ENCODE data around the gene DTWD2.

The DTWD2 gene

DNA sequence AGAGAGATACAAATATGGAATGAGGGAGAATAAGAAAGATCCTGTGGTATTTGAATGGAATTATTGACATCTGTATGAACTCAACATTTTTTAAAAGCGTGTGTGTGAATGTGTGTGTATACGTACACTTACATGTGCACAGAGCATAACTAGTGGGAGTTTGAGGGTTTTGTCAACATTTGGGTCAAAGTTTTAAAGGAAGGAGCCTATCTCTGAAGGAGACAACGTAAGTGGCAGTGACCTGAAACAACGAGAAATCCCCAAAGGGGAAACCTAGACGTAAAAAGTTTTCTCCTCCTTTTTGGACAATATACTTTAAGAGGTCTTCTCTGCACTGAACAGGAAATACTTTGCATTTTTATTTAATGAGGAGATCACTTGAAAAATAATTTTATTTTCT lies 40.2 kb upstream of the DTWD2 start:
- Histone ChIP-seq H3K27me3 (no peaks in the 10 kb centered on the region), H3K4me3 (no peak overlapping the region), H3K9ac (no peak overlapping the region), H3K4me1 (peaks cover 21 to 51% (median 35%) of the 10 kb centered on the region in 10 experiments), H3K27ac (no peak overlapping the region), H3K36me3 (no peaks in the 10 kb centered on the region), H4K20me1 (no peaks in the 10 kb centered on the region), H3K4me2 (peak overlapping the region in 5 of 11 experiments; percentile 13 to 64 (median 19); a peak in 6 of 22 replicates), H3K9me3 (replicated peaks in 1 of 11) (peaks cover 8 to 21% (median 13%) of the 10 kb centered on the region in 11 experiments; a peak in 17 of 22 replicates)
- no peak for TF ChIP-seq Cebpa-rat (IDR thresholded peaks at IDR 0.05)

DNA sequence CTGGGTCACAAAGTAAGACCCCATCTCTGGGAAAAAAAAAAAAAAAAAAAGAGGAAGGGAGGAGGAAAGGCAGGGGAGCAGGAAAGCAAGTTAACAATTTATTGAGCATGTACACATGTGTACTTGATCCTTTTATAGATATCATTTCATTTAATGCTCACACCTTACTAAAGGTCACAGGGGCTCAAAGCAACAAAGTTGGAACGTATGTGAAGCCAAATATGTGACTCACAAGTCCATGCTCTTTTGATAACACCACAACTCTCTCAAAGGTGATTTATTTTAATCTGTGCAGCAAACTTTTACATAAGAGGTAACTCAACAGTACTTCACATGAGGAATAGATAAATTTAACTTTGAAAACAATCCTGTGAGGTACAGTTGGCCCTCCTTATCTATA lies 34.4 kb upstream of the DTWD2 start:
- Histone ChIP-seq H3K36me3 (no peaks in the 10 kb centered on the region), H3K9me3 (replicated peaks in 1 of 11) (peaks cover 8 to 18% (median 11%) of the 10 kb centered on the region in 11 experiments; a peak in 17 of 22 replicates), H3K4me2 (peak overlapping the region in 5 of 11 experiments; percentile 36 to 85 (median 49); a peak in 10 of 22 replicates), H3K9ac (0 out of 22 replicates have a peak overlapping the region, but pooled peaks of 1 of the 11 experiments have one; percentile 9), H3K4me1 (peaks cover 28 to 62% (median 42%) of the 10 kb centered on the region in 10 experiments), H3K4me3 (no peak overlapping the region), H4K20me1 (no peaks in the 10 kb centered on the region), H3K27me3 (no peaks in the 10 kb centered on the region), H3K27ac (peak overlapping the region in 5 of 11 experiments; percentile 21 to 86 (median 56); a peak in 7 of 22 replicates)
- no peak for TF ChIP-seq Cebpa-rat (IDR thresholded peaks at IDR 0.05)

DNA sequence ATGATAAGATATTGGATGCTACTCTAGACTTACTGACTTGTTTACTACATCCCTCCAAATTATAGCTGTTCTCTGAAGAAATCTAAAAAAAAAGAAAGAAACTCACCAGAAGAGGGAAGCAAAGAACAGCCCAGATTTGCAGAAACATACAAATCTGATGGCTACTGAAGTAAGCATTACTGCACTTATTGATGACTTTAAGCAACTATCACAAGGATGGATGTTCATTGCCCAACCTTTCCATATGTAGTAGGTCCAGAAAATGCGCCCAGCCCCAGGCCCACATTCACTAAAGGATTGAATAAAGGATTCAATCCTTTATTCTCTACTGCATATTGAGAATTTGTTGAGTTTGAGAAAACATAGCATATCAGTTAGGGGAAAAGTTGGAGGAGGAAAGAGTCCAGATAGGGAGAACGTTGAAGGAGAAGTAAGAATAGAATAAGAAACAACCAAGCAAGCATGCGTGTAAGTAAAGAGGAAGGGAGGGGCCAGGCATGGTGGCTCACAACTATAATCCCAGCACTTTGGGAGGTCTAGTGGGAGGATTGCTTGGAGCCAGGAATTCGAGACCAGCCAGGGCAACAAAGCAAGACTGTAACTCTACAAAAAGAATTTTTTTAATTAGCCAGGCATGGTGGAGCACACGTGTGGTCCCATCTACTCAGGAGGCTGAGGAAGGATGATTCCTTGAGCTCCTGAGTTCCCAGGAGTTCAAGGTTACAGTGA lies 33.8 kb upstream of the DTWD2 start:
- Histone ChIP-seq H3K27me3 (no peaks in the 10 kb centered on the region), H3K4me2 (peak overlapping the region in 5 of 11 experiments; percentile 37 to 85 (median 68); a peak in 10 of 22 replicates), H3K4me1 (peaks cover 28 to 67% (median 43%) of the 10 kb centered on the region in 10 experiments), H4K20me1 (no peaks in the 10 kb centered on the region), H3K9ac (peak overlapping the region in 2 of 11 experiments; percentile 9 to 39; a peak in 2 of 22 replicates), H3K36me3 (no peaks in the 10 kb centered on the region), H3K27ac (peak overlapping the region in 6 of 11 experiments; percentile 21 to 86 (median 81); a peak in 10 of 22 replicates), H3K9me3 (replicated peaks in 1 of 11) (peaks cover 8 to 18% (median 11%) of the 10 kb centered on the region in 11 experiments; a peak in 17 of 22 replicates), H3K4me3 (no peak overlapping the region)
- no peak for TF ChIP-seq Cebpa-rat (IDR thresholded peaks at IDR 0.05)

DNA sequence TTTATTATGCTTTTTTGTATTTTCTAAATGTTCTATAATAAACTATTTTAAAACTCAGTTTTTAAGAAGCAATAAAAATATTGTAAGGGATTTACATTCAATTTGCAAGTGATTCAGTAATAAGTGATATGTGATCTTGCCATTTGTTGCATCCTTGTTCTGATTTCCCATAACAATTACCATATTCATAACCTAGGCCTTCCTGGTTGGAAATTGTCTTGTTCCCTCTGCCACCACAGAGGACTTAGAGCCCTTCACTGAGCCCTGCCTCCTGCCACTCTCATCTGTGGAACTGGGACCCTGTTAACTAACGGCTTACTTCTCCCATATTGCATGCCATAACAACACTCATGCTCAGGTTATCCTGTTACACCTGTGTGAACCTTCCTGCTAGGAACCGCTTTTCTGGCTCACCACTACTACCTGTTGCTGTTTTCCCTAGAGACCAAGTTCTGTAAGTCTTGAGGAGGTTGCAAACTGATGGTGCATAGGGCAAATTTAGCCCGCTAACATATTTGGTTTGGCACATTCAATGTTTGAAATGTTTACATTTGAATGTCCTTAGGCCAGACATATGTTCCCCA lies 32.9 kb upstream of the DTWD2 start:
- TF ChIP-seq Cebpa-rat (IDR thresholded peaks at IDR 0.05): no peak
- Histone ChIP-seq H3K36me3 (no peaks in the 10 kb centered on the region), H3K4me3 (no peak overlapping the region), H3K27ac (peak overlapping the region in 10 of 11 experiments; percentile 43 to 86 (median 80); a peak in 15 of 22 replicates), H3K4me2 (peak overlapping the region in 3 of 11 experiments; percentile 68 to 85 (median 85); a peak in 6 of 22 replicates), H3K9ac (peak overlapping the region in 4 of 11 experiments; percentile 24 to 45 (median 35); a peak in 4 of 22 replicates), H4K20me1 (no peaks in the 10 kb centered on the region), H3K4me1 (peaks cover 28 to 76% (median 49%) of the 10 kb centered on the region in 10 experiments), H3K9me3 (replicated peaks in 1 of 11) (peaks cover 8 to 14% (median 11%) of the 10 kb centered on the region in 11 experiments; a peak in 17 of 22 replicates), H3K27me3 (no peaks in the 10 kb centered on the region)

DNA sequence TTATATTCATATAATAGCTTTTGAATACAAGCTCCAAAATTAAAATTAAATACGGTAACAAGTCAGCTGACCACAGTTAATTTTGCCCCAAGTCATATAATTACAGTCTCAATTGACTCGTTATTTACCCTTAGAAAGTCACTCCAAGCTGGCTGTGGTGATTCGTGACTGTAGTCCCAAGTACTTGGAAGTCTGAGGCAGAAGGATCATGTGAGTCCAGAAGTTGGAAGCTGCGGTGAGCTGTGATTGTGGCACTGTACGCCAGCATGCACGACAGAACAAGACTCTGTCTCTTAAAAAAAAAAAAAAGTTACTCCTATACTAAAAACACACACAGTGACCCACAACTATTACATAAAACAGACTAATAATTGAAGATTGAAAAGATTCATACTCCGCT lies 31.6 kb upstream of the DTWD2 start:
- Histone ChIP-seq H3K27me3 (no peaks in the 10 kb centered on the region), H3K4me3 (no peak overlapping the region; a peak in 1 of 20 replicates), H4K20me1 (no peaks in the 10 kb centered on the region), H3K36me3 (no peaks in the 10 kb centered on the region), H3K27ac (peak overlapping the region; percentile 65 to 86 (median 79); a peak in 21 of 22 replicates), H3K4me2 (peak overlapping the region; percentile 34 to 85 (median 60); a peak in 20 of 22 replicates), H3K4me1 (peaks cover 28 to 84% (median 49%) of the 10 kb centered on the region in 10 experiments), H3K9me3 (replicated peaks in 1 of 11) (peaks cover 2 to 4% (median 3%) of the 10 kb centered on the region in 11 experiments; a peak in 14 of 22 replicates), H3K9ac (peak overlapping the region; percentile 8 to 66 (median 51); a peak in 16 of 22 replicates)
- TF ChIP-seq Cebpa-rat (IDR thresholded peaks at IDR 0.05): no peak

DNA sequence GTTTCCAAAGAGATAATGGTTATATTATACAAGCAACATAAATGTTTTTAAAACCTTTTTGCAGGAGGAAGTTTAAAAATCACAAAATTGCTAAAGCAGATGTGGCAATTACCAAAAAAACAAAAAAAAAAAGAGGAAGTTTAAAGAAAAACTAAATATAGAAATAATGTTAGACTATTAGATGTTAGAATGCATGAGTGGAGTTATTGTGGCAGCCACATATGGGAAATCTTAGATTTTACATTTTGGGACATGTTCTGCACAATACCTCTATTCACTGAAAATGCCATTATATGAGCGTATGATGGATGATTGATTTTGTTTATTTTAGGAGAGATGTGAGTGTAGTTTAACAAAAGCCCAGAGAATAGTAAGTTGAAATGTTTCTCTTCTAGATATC lies 31.2 kb upstream of the DTWD2 start:
- peaks cover 28 to 84% (median 49%) of the 10 kb centered on the region in 10 experiments for H3K4me1 ChIP-seq
- no peaks in the 10 kb centered on the region for H3K36me3 ChIP-seq
- no peaks in the 10 kb centered on the region for H4K20me1 ChIP-seq
- H3K4me3 ChIP-seq: no peak overlapping the region; a peak in 1 of 20 replicates
- peak overlapping the region in 9 of 11 experiments; percentile 8 to 66 (median 60); a peak in 12 of 22 replicates for H3K9ac ChIP-seq
- H3K27ac ChIP-seq: peak overlapping the region; percentile 65 to 86 (median 79); a peak in 21 of 22 replicates
- no peaks in the 10 kb centered on the region for H3K9me3 ChIP-seq (replicated peaks in 1 of 11)
- 0 out of 22 replicates have a peak, but pooled peaks of 1 of the 11 experiments have one; percentile 21 for TF ChIP-seq Cebpa-rat (IDR thresholded peaks at IDR 0.05)
- H3K4me2 ChIP-seq: peak overlapping the region; percentile 34 to 85 (median 60); a peak in 19 of 22 replicates
- H3K27me3 ChIP-seq: no peaks in the 10 kb centered on the region

DNA sequence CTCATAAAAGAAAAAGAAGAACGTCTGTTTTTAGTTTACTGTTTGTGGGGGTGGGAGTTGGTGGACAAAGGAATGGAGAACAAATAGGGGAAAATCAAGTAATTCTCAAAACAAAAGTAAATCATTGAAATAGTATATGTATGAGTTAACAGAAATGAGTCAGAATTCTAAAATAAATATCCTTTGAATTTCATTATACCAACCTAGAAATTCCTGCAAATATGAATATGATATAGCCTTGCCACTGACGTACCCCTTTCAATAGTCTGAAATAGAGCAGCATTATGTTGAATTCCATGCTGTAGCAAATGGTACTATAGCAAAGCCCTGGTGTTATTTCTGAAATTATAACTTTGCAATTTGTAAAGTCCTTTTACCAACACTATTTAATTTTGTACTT lies 29.6 kb upstream of the DTWD2 start:
- H3K4me1 ChIP-seq: peaks cover 19 to 75% (median 49%) of the 10 kb centered on the region in 10 experiments
- H3K4me3 ChIP-seq: no peak overlapping the region
- TF ChIP-seq Cebpa-rat (IDR thresholded peaks at IDR 0.05): no peak
- H3K27ac ChIP-seq: peak overlapping the region in 8 of 11 experiments; percentile 5 to 86 (median 81); a peak in 13 of 22 replicates
- H3K27me3 ChIP-seq: no peaks in the 10 kb centered on the region
- H3K36me3 ChIP-seq: no peaks in the 10 kb centered on the region
- H3K9ac ChIP-seq: no peak overlapping the region
- no peaks in the 10 kb centered on the region for H4K20me1 ChIP-seq
- no peaks in the 10 kb centered on the region for H3K9me3 ChIP-seq (replicated peaks in 1 of 11)
- peak overlapping the region in 5 of 11 experiments; percentile 60 to 85 (median 71); a peak in 8 of 22 replicates for H3K4me2 ChIP-seq

DNA sequence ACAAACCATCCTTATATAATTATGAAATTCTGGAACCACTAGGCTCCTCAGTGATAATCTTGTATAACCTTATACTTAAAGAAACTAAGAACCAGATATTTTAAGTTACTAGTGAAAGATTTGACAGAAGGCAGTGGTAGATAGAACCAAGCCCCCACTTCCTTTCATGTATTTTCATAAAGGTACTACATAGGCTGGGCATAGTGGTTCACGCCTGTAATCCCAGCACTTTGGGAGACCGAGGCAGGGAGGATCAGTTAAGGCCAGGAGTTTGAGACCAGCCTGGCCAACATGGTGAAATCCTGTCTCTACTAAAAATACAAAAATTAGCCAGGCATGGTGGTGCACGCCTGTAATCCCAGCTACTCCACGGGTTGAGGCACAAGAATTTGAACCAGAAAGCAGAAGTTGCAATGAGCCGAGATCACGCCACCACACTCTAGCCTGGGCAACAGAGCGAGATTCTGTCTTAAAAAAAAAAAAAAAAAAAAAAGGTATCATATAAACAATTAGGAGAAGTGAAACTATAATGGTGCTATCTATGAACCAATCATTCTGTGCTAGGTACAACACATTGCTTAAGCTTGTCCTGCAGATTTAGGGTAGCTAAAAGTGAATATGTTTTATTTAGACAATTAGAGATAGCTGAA lies 27.9 kb upstream of the DTWD2 start:
- TF ChIP-seq Cebpa-rat (IDR thresholded peaks at IDR 0.05): no peak
- no peaks in the 10 kb centered on the region for H3K27me3 ChIP-seq
- H3K4me2 ChIP-seq: peak overlapping the region in 6 of 11 experiments; percentile 9 to 44 (median 28); a peak in 6 of 22 replicates
- H3K9ac ChIP-seq: no peak overlapping the region
- H3K4me1 ChIP-seq: peaks cover 19 to 58% (median 36%) of the 10 kb centered on the region in 10 experiments
- H3K4me3 ChIP-seq: no peak overlapping the region
- 0 out of 22 replicates have a peak, but pooled peaks cover 0 to 5% (median 0%) of the 10 kb centered on the region in 11 experiments for H3K9me3 ChIP-seq (replicated peaks in 1 of 11)
- H3K27ac ChIP-seq: peak overlapping the region in 6 of 11 experiments; percentile 15 to 62 (median 44); a peak in 11 of 22 replicates
- no peaks in the 10 kb centered on the region for H3K36me3 ChIP-seq
- no peaks in the 10 kb centered on the region for H4K20me1 ChIP-seq

All from BLaER1 treated with 17β-estradiol and CSF1 and Interleukin-3, amounts not matched to agents 10 nM and 100 nM (cell line).